Tibial nerve (tissue), 4 donors: ENCODE measurements around the gene CFAP52. TPM values are rescaled to one million over a fixed set of nuclear protein-coding genes. Genes with fewer than 3 reads are reported as not detected.
"Not testable (repeated sequence)": the region's sequence is repeated elsewhere in the genome, so short reads cannot be mapped to it uniquely, and the experiment has no call there.

Experiments used
- DNase-seq, 2 donors: peaks; one replicate each; pipeline ENCODE4 v3.0.0-alpha.2; 2019; ENCODE audit warnings: low spot score in 2 of 2
- H3K27ac ChIP-seq, 4 donors: fragments of 200-600 bp; sonication (generic) in 3 of 4; one replicate each; pipeline ENCODE4 v1.5.1; 2017 to 2019; ENCODE audit warnings: mild to moderate bottlenecking in 1 of 4
- H3K27me3 ChIP-seq, 2 donors: fragments of 200-600 bp; sonication (generic) in 1 of 2; one replicate each; pipeline versions ENCODE4 v1.5.1 to v1.6.0; 2017 to 2019
- H3K36me3 ChIP-seq, 3 donors: fragments of 200-600 bp; sonication (generic); one replicate each; pipeline ENCODE4 v1.5.1; 2018 to 2019
- H3K4me1 ChIP-seq, 4 donors: fragments of 200-600 bp; sonication (generic) in 3 of 4; one replicate each; pipeline ENCODE4 v1.5.1; 2017 to 2019
- H3K4me3 ChIP-seq, 4 donors: fragments of 200-600 bp; sonication (generic) in 3 of 4; one replicate each; pipeline ENCODE4 v1.5.1; 2017 to 2019; ENCODE audit warnings: mild to moderate bottlenecking in 1 of 4, moderate library complexity in 1 of 4
- H3K9me3 ChIP-seq, 4 donors: fragments of 200-600 bp; sonication (generic) in 3 of 4; one replicate each; pipeline ENCODE4 v1.5.1; 2017 to 2019
- CTCF ChIP-seq, 5 experiments: fragments of 200-600 bp in 3 of 5; fragments of 450-650 bp in 2 of 5; sonication (generic) in 3 of 5; IDR thresholded peaks; one replicate each; pipeline ENCODE4 v1.5.1; 2016 to 2019; ENCODE audit warnings: antibody characterized with exemption in 5 of 5, mild to moderate bottlenecking in 3 of 5, moderate library complexity in 2 of 5
- EP300 ChIP-seq, 2 donors: sonication (generic); formaldehyde crosslinking; IDR thresholded peaks; one replicate each; pipeline ENCODE4 v1.6.1; 2017; ENCODE audit warnings: antibody characterized with exemption in 2 of 2, mild to moderate bottlenecking in 1 of 2
- POLR2A ChIP-seq, 2 donors: fragments of 450-650 bp; IDR thresholded peaks; one replicate each; pipeline ENCODE4 v1.6.1; 2017; ENCODE audit warnings: antibody characterized with exemption in 2 of 2, mild to moderate bottlenecking in 2 of 2, moderate library complexity in 2 of 2
- WGBS, 2 donors: methylation state at CpG; one replicate each; pipeline ENCODE4 v1.1.5; 2018; 5-methylcytosine and 5-hydroxymethylcytosine counted together
- total RNA-seq, 4 donors: library from RNA; depleted of rRNA; stranded (reverse); fragments of >200 nt; gene quantifications; one replicate each; pipeline ENCODE4 v1.1.0, GENCODE V29; 2016

Gene CFAP52
- total RNA-seq, 4 donors from 2014 or later = 0.22 to 1.6 (median 0.30) TPM; not detected in 1

GRCh38 chr17:9632741-9633140 lies 56.3 kb downstream of the CFAP52 start:
- Histone ChIP-seq H3K4me1 (no peaks in the 10 kb centered on the region), H3K27me3 (no peaks in the 10 kb centered on the region), H3K4me3 (no peak overlapping the region), H3K9me3 (peaks cover 0 to 6% (median 0%) of the 10 kb centered on the region in 4 donors), H3K27ac (no peak overlapping the region), H3K36me3 (no peaks in the 10 kb centered on the region)
- no peak for TF ChIP-seq EP300 (IDR thresholded peaks at IDR 0.05)
- TF ChIP-seq CTCF (IDR thresholded peaks at IDR 0.05) = no peak
- no peak for TF ChIP-seq POLR2A (IDR thresholded peaks at IDR 0.05)
- no peak for DNase-seq
- 90 to 95% methylated on average over 11 of the region's 11 CpGs for WGBS, 2 donors

GRCh38 chr17:9635340-9635739 lies 58.9 kb downstream of the CFAP52 start:
- Histone ChIP-seq H3K4me1 (no peaks in the 10 kb centered on the region), H3K9me3 (no peaks in the 10 kb centered on the region), H3K27me3 (no peaks in the 10 kb centered on the region), H3K4me3 (no peak overlapping the region), H3K27ac (no peak overlapping the region), H3K36me3 (no peaks in the 10 kb centered on the region)
- TF ChIP-seq EP300 (IDR thresholded peaks at IDR 0.05) (no peak), CTCF (IDR thresholded peaks at IDR 0.05) (no peak), POLR2A (IDR thresholded peaks at IDR 0.05) (no peak)
- 90 to 93% methylated on average over 6 of the region's 6 CpGs for WGBS, 2 donors
- no peak for DNase-seq

GRCh38 chr17:9636501-9636900 lies 60.1 kb downstream of the CFAP52 start:
- no peak for TF ChIP-seq EP300 (IDR thresholded peaks at IDR 0.05)
- TF ChIP-seq CTCF (IDR thresholded peaks at IDR 0.05) = no peak
- no peak for TF ChIP-seq POLR2A (IDR thresholded peaks at IDR 0.05)
- H3K4me3 ChIP-seq = no peak overlapping the region
- WGBS, 2 donors = 80 to 88% methylated on average over 12 of the region's 12 CpGs
- DNase-seq = no peak
- no peaks in the 10 kb centered on the region for H3K4me1 ChIP-seq
- H3K27me3 ChIP-seq = no peaks in the 10 kb centered on the region
- H3K9me3 ChIP-seq = no peaks in the 10 kb centered on the region
- H3K27ac ChIP-seq = no peak overlapping the region
- H3K36me3 ChIP-seq = no peaks in the 10 kb centered on the region

GRCh38 chr17:9640388-9640787 lies 63.9 kb downstream of the CFAP52 start:
- H3K9me3 ChIP-seq, H3K4me3 ChIP-seq, DNase-seq, H3K27ac ChIP-seq, H3K36me3 ChIP-seq, H3K4me1 ChIP-seq: not testable (repeated sequence)
- H3K27me3 ChIP-seq = peaks cover 0 to 17% of the 10 kb centered on the region in 2 donors
- 85 to 89% methylated on average over 5 of the region's 5 CpGs for WGBS, 2 donors

- H3K27me3 ChIP-seq = peaks cover 0 to 42% of the 10 kb centered on the region in 2 donors
- no peaks in the 10 kb centered on the region for H3K9me3 ChIP-seq
- TF ChIP-seq POLR2A (IDR thresholded peaks at IDR 0.05) = no peak
- no peak for TF ChIP-seq EP300 (IDR thresholded peaks at IDR 0.05)
- no peak for TF ChIP-seq CTCF (IDR thresholded peaks at IDR 0.05)
- DNase-seq = no peak
- H3K36me3 ChIP-seq = no peaks in the 10 kb centered on the region
- 87 to 88% methylated on average over 5 of the region's 5 CpGs for WGBS, 2 donors
- H3K4me3 ChIP-seq = no peak overlapping the region
- peaks cover 0 to 22% (median 4%) of the 10 kb centered on the region in 4 donors for H3K4me1 ChIP-seq
- H3K27ac ChIP-seq = no peak overlapping the region
These were observed 67.2 kb downstream of the CFAP52 start for GRCh38 chr17:9643611-9644010.
